Endometrial microvascular endothelial cells (primary cell): ENCODE measurements around the gene LAIR2. TPM values are rescaled to one million over a fixed set of nuclear protein-coding genes. Genes with fewer than 3 reads are reported as not detected.
"Not testable (repeated sequence)": the region's sequence is repeated elsewhere in the genome, so short reads cannot be mapped to it uniquely, and the experiment has no call there.

ENCODE experiments used
- in situ Hi-C: cut with HindIII; loops from 2 replicates; pipeline ENCODE4 v1.10.0; 2017; ENCODE audit warnings: low sequenced_read_pairs, low pct_unique_long_range_greater_than_20kb; ENCODE audit errors: inconsistent ontology term
- total RNA-seq: library from RNA; depleted of rRNA; stranded (reverse); fragments of >200 nt; gene quantifications from one replicate; pipeline ENCODE4 v1.2.3, GENCODE V29; 2015; ENCODE audit errors: inconsistent ontology term

LAIR2 gene
- total RNA-seq, 1 donor from 2014 or later, result not detected

GRCh38 chr19:54485851-54486250 is 16.8 kb upstream of the LAIR2 start:
- in situ Hi-C loops, result no loop called here

GRCh38 chr19:54489341-54489740 is 13.3 kb upstream of the LAIR2 start:
- in situ Hi-C loops, result no loop called here

GRCh38 chr19:54489766-54490165 is 12.9 kb upstream of the LAIR2 start:
- in situ Hi-C loops, result no loop called here

- in situ Hi-C loops, result no loop called here
Observed at GRCh38 chr19:54492568-54492967, 10.1 kb upstream of the LAIR2 start.

GRCh38 chr19:54493056-54493455 is 9.6 kb upstream of the LAIR2 start:
- in situ Hi-C loops, result not testable (repeated sequence)

- in situ Hi-C loops, result no loop called here
Observed at GRCh38 chr19:54493967-54494585, 8.6 kb upstream of the LAIR2 start.

GRCh38 chr19:54495284-54495683 is 7.3 kb upstream of the LAIR2 start:
- in situ Hi-C loops, result not testable (repeated sequence)

GRCh38 chr19:54497747-54498450 is 4.7 kb upstream of the LAIR2 start:
- in situ Hi-C loops, result not testable (repeated sequence)

GRCh38 chr19:54498451-54498772 is 4.2 kb upstream of the LAIR2 start:
- in situ Hi-C loops, result not testable (repeated sequence)

GRCh38 chr19:54505542-54505941 is 2.9 kb downstream of the LAIR2 start:
- in situ Hi-C loops, result not testable (repeated sequence)

- in situ Hi-C loops, result no loop called here
Observed at GRCh38 chr19:54506079-54506478, 3.4 kb downstream of the LAIR2 start.

- in situ Hi-C loops, result not testable (repeated sequence)
Observed at GRCh38 chr19:54507038-54507717, 4.5 kb downstream of the LAIR2 start.

GRCh38 chr19:54507824-54508223 is 5.2 kb downstream of the LAIR2 start:
- in situ Hi-C loops, result no loop called here

- in situ Hi-C loops, result not testable (repeated sequence)
Observed at GRCh38 chr19:54508487-54508886, 5.9 kb downstream of the LAIR2 start.

- in situ Hi-C loops, result not testable (repeated sequence)
Observed at GRCh38 chr19:54509200-54509940, 6.7 kb downstream of the LAIR2 start.

GRCh38 chr19:54515156-54515555 is 12.5 kb downstream of the LAIR2 start:
- in situ Hi-C loops, result no loop called here

- in situ Hi-C loops, result no loop called here
Observed at GRCh38 chr19:54517483-54517882, 14.9 kb downstream of the LAIR2 start.

- in situ Hi-C loops, result no loop called here
Observed at GRCh38 chr19:54518844-54519243, 16.2 kb downstream of the LAIR2 start.

GRCh38 chr19:54521022-54521859 is 18.6 kb downstream of the LAIR2 start:
- in situ Hi-C loops, result no loop called here
